ENCODE results near the gene PRKAR1B.

Gene PRKAR1B

DNA sequence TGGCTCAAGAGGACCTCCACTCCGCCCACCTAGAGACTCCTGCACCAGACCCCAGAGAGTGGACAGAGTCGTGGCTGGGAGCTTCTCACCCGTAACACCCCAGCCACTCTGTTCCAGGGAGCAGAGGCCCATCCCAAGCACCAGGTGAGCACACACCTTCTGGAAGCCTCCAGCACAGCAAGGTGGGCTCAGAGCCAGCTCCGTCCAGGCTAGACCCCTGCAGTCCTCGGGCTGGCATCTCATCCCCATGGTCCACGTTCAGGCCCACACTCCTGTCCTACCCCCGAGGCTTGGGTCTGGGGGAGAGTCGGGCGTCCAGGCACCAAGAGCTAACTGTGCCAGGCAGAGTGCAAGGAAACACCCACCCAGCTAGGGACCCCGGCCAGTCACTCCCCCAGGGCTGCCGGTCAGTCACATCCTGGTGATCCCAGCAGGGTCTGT is 220.7 kb downstream of the PRKAR1B start:
- Histone ChIP-seq H3K4me1 (ENCODE audit: insufficient read depth, insufficient read length) (peaks cover 30% of the 10 kb centered on the region), H3K9ac (ENCODE audit: insufficient read length, low read depth) (no peak overlapping the region), H3K4me3 (ENCODE audit: insufficient read length, low read depth) (no peak overlapping the region), H3K9me3 (ENCODE audit: insufficient read depth, low read length) (no peaks in the 10 kb centered on the region), H3K36me3 (ENCODE audit: insufficient read depth, insufficient read length, low read length) (peaks cover 92% of the 10 kb centered on the region), H3K27me3 (ENCODE audit: insufficient read depth, insufficient read length) (no peaks in the 10 kb centered on the region)
- no peak for TF ChIP-seq SUZ12 (IDR thresholded peaks at IDR 0.05; ENCODE audit: extremely low read depth, insufficient read depth, insufficient read length)
- no peak for TF ChIP-seq ZNF274 (IDR thresholded peaks at IDR 0.05; ENCODE audit: low read depth, low read length)
- DNase-seq (ENCODE audit: low read depth, low spot score), result no peak

DNA sequence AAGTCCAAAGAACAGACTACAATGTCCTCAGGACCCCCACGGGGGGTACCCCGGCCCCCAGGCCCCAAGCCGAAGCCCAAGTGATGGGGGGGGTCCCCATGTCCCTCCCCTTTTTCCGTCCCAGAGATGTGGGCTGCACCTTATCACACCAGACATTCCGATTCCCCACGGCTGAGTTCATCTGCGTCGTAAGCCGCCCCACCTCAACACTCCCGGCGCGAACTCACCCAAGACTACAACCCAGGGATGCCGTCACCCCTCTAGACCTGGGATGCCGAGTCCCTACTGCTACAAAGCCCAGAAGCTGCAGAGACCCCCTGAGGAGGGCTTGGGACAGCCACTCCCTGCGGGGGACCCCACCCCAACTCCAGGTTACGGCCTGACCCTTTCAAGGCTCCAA is 221.9 kb downstream of the PRKAR1B start:
- H3K36me3 ChIP-seq (ENCODE audit: insufficient read depth, insufficient read length, low read length), result peaks cover 97% of the 10 kb centered on the region
- DNase-seq (ENCODE audit: low read depth, low spot score), result no peak
- TF ChIP-seq YY1 (IDR thresholded peaks at IDR 0.05; ENCODE audit: insufficient read depth, insufficient read length) (no peak), SUZ12 (IDR thresholded peaks at IDR 0.05; ENCODE audit: extremely low read depth, insufficient read depth, insufficient read length) (no peak), ZNF274 (IDR thresholded peaks at IDR 0.05; ENCODE audit: low read depth, low read length) (no peak)
- peaks cover 27% of the 10 kb centered on the region for H3K4me1 ChIP-seq (ENCODE audit: insufficient read depth, insufficient read length)
- H3K9me3 ChIP-seq (ENCODE audit: insufficient read depth, low read length), result no peaks in the 10 kb centered on the region
- no peaks in the 10 kb centered on the region for H3K27me3 ChIP-seq (ENCODE audit: insufficient read depth, insufficient read length)
- H3K9ac ChIP-seq (ENCODE audit: insufficient read length, low read depth), result no peak overlapping the region
- no peak overlapping the region for H3K4me3 ChIP-seq (ENCODE audit: insufficient read length, low read depth)

DNA sequence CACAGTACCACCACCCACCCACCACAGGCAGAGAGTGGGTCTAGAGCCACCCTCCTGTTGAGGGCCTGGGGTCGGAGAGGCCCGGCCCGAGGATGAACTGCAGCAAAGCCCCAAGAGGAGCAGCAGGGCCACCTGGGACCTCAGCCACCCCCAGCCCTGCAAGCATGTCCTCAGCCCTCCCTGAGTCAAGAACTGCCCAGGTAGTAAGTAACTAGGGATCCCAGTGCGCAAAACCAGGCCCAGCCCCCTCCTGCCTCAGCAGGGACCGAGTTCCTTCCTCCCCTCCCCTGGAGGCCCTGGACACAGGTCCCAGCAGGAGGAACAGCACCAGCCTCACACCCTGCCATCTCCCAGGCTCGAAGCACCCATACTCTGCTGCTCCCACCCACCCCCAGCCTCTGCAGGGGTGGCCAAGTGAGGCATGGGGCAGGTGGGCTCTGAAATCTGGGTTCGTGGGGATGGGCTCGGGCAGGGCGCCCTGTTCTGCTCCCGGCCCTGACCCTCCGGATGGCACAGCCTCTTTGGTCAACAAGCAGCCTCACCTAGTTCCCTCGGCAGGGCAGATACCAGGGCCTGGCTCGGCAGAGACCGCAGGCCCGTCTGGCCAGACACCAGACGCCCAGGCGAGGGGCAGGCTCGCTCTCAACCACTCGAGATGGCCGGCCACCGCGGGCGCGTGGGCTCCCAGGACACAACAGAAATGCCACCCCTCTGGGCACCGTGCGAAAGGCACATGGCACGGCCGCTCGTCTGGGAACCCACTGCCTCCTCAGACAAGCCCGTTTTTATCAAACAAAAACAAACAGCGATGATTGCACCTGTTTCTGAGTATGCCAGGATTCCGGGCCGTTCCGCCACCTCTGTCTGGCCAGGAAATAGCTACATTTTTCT is 222.6 kb downstream of the PRKAR1B start:
- TF ChIP-seq ZNF274 (IDR thresholded peaks at IDR 0.05; ENCODE audit: low read depth, low read length) (no peak), YY1 (IDR thresholded peaks at IDR 0.05; ENCODE audit: insufficient read depth, insufficient read length) (no peak), SUZ12 (IDR thresholded peaks at IDR 0.05; ENCODE audit: extremely low read depth, insufficient read depth, insufficient read length) (no peak)
- H3K9ac ChIP-seq (ENCODE audit: insufficient read length, low read depth), result no peak overlapping the region
- H3K4me1 ChIP-seq (ENCODE audit: insufficient read depth, insufficient read length), result peaks cover 26% of the 10 kb centered on the region
- no peak overlapping the region for H3K4me3 ChIP-seq (ENCODE audit: insufficient read length, low read depth)
- no peak for DNase-seq (ENCODE audit: low read depth, low spot score)
- no peaks in the 10 kb centered on the region for H3K9me3 ChIP-seq (ENCODE audit: insufficient read depth, low read length)
- H3K36me3 ChIP-seq (ENCODE audit: insufficient read depth, insufficient read length, low read length), result peaks cover 97% of the 10 kb centered on the region
- no peaks in the 10 kb centered on the region for H3K27me3 ChIP-seq (ENCODE audit: insufficient read depth, insufficient read length)

DNA sequence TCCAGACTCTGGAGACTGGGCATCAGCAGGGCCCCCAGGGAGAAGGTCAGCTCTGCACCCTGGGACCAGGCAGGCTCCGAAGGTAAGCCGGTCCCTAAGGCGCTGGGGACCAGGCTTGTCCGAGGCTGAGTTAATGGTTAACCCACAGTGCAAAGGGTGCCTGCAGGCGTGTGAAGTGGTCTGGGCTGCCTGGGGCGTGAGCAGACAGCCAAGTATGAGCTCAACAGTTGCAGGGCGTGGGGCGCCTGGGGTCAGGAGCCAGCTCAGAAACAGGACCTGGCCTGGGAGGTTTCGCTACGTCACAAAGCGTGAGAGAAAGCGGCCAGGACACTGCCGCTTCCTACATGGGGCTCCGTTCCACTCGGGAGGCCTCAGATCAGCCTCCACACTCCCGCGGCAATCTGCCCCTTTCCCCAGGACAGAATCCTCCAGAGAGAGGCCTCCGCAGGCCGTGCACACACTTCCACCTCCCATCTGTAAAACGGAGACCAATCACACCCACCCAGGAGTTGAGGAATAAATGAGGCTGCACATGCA is 223.4 kb downstream of the PRKAR1B start:
- DNase-seq (ENCODE audit: low read depth, low spot score), result no peak
- H3K9me3 ChIP-seq (ENCODE audit: insufficient read depth, low read length), result no peaks in the 10 kb centered on the region
- H3K27me3 ChIP-seq (ENCODE audit: insufficient read depth, insufficient read length), result no peaks in the 10 kb centered on the region
- H3K9ac ChIP-seq (ENCODE audit: insufficient read length, low read depth), result peak overlapping the region; percentile 53
- H3K4me1 ChIP-seq (ENCODE audit: insufficient read depth, insufficient read length), result peaks cover 23% of the 10 kb centered on the region
- H3K4me3 ChIP-seq (ENCODE audit: insufficient read length, low read depth), result no peak overlapping the region
- no peak for TF ChIP-seq YY1 (IDR thresholded peaks at IDR 0.05; ENCODE audit: insufficient read depth, insufficient read length)
- TF ChIP-seq ZNF274 (IDR thresholded peaks at IDR 0.05; ENCODE audit: low read depth, low read length), result no peak
- TF ChIP-seq SUZ12 (IDR thresholded peaks at IDR 0.05; ENCODE audit: extremely low read depth, insufficient read depth, insufficient read length), result no peak
- peaks cover 97% of the 10 kb centered on the region for H3K36me3 ChIP-seq (ENCODE audit: insufficient read depth, insufficient read length, low read length)

DNA sequence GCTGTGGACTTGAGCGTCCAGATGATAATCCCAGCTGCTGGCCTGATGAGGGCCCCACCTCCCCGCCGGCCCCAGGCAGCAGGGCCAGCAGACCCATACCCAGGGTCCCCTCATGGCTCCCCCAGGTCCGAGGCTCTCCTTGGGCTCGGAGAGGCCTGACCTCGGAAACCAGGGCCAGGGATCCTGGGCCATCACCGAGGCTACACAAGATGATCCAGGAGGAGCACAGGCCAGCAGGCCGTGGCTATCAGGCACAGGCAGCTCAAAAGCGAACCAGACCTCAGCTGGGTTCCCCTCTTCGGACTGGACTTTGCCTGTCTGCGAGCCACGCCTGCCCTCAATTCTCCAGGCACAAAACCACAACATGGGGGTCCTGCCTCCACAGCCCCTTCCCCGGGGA is 224.8 kb downstream of the PRKAR1B start:
- H3K36me3 ChIP-seq (ENCODE audit: insufficient read depth, insufficient read length, low read length), result peaks cover 95% of the 10 kb centered on the region
- no peaks in the 10 kb centered on the region for H3K27me3 ChIP-seq (ENCODE audit: insufficient read depth, insufficient read length)
- H3K9ac ChIP-seq (ENCODE audit: insufficient read length, low read depth), result no peak overlapping the region
- no peak for DNase-seq (ENCODE audit: low read depth, low spot score)
- no peaks in the 10 kb centered on the region for H3K9me3 ChIP-seq (ENCODE audit: insufficient read depth, low read length)
- H3K4me3 ChIP-seq (ENCODE audit: insufficient read length, low read depth), result no peak overlapping the region
- peaks cover 19% of the 10 kb centered on the region for H3K4me1 ChIP-seq (ENCODE audit: insufficient read depth, insufficient read length)
- TF ChIP-seq SUZ12 (IDR thresholded peaks at IDR 0.05; ENCODE audit: extremely low read depth, insufficient read depth, insufficient read length) (no peak), YY1 (IDR thresholded peaks at IDR 0.05; ENCODE audit: insufficient read depth, insufficient read length) (no peak), ZNF274 (IDR thresholded peaks at IDR 0.05; ENCODE audit: low read depth, low read length) (no peak)

DNA sequence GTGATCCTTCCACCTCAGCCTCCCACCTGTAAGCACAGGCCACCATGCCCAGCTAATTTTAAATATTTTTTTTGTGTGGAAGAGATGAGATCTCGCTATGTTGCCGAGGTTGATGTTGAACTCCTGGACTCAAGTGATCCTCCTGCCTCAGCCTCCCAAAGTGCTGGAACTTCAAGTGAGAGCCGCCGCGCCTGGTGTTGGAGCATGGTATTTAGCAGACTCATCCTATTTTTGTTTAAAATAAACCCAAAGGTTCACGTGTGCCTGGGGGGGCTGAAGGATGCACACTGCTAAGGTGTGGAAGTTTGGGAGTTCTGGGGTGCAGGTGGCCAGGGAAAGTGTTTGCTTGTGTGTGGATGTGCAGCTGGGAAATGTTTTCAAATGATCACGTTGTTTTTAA is 225.6 kb downstream of the PRKAR1B start:
- TF ChIP-seq YY1 (IDR thresholded peaks at IDR 0.05; ENCODE audit: insufficient read depth, insufficient read length) (no peak), SUZ12 (IDR thresholded peaks at IDR 0.05; ENCODE audit: extremely low read depth, insufficient read depth, insufficient read length) (no peak), ZNF274 (IDR thresholded peaks at IDR 0.05; ENCODE audit: low read depth, low read length) (no peak)
- Histone ChIP-seq H3K4me3 (ENCODE audit: insufficient read length, low read depth) (no peak overlapping the region), H3K4me1 (ENCODE audit: insufficient read depth, insufficient read length) (peaks cover 23% of the 10 kb centered on the region), H3K27me3 (ENCODE audit: insufficient read depth, insufficient read length) (no peaks in the 10 kb centered on the region), H3K9ac (ENCODE audit: insufficient read length, low read depth) (no peak overlapping the region), H3K36me3 (ENCODE audit: insufficient read depth, insufficient read length, low read length) (peaks cover 95% of the 10 kb centered on the region), H3K9me3 (ENCODE audit: insufficient read depth, low read length) (no peaks in the 10 kb centered on the region)
- DNase-seq (ENCODE audit: low read depth, low spot score), result no peak

Data from NT2/D1 (cell line).